ENCODE measurements around the gene PNP. TPM values are rescaled to one million over a fixed set of nuclear protein-coding genes. Genes with fewer than 3 reads are reported as not detected.
A peak's percentile ranks its signal among the peaks of the same experiment; 100 is the strongest.
"Not testable (repeated sequence)": the region's sequence is repeated elsewhere in the genome, so short reads cannot be mapped to it uniquely, and the experiment has no call there.

PNP gene
- 10 to 100 TPM; 17.1 to 34.1 TPM for total RNA-seq
- long read RNA-seq, donor 1, partial matches to known transcripts: 1 of 4 reads
- long read RNA-seq, donor 1, other reads (novel, unspliced or antisense): 1 of 4 reads
- long read RNA-seq, donor 2, transcript PNP-201 (6 exons, 1,509 nt): major isoform, 39 of 44 reads
- long read RNA-seq, donor 2, partial matches to known transcripts: 1 of 44 reads
- long read RNA-seq, donor 2, other reads (novel, unspliced or antisense): 0 of 44 reads

- peak; percentile 95 for DNase-seq (ENCODE audit: low spot score)
- intact Hi-C loops (cut with DNase I): loop anchor here in 1 of 2 donors (10.0 kb wide), 1 partner anchor 145 kb away; no protein-coding TSS in a partner anchor
Measured at GRCh38 chr14:20469242-20469889, at the start of gene PNP. TSS of gene PNP (plus strand) at chr14:20469406. CDS start at chr14:20469525, 119 bp downstream.

DNA sequence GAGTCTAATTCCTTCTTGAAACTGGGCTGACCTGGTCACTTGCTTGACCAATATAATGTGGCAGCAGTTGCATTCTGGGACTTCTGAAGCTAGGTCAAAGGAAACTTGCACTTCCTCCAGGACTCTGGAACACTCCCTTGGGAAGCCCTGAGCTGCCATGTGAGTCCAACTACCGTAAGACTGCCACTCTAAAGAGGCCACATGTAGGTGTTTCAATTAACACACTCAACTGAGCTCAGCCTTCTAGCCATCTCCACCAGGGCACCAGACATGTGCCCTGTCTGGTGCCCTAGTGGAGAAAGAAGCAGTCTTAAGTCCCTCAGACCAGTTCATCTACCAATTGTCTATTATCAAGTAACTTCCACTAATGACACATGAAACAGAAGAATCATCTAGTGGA lies 49.8 kb upstream of the PNP start:
- intact Hi-C loops (cut with DNase I): no loop called here
- no peak for DNase-seq (ENCODE audit: low spot score)

DNA sequence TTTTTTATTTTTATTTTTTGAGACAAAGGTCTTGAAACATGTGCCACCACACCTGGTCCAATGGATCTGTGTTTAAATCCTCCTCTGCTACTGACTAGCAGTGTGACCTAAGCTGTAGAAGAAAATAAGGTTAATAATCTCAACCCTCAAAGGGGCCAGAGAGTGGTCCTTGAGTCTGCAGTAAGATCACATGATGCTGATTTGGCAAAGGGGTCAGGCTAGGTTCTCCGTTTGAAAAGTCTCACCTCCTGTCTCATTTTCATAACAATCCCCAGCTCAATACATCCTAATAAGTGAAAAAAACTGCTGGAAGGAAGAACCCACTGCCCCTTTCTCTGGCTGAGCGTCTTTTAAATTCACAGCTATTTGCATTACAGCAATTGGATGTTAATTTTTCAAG lies 47.9 kb upstream of the PNP start:
- intact Hi-C loops (cut with DNase I): loop anchor here in 1 of 2 donors (1.0 kb wide), 1 partner anchor 20 kb away; no protein-coding TSS in a partner anchor

GRCh38 chr14:20422886-20423285 lies 46.3 kb upstream of the PNP start:
- intact Hi-C loops (cut with DNase I): no loop called here
- DNase-seq (ENCODE audit: low spot score): no peak

More for the DNA sequence above, 47.9 kb upstream of the PNP start:
- no peak for DNase-seq (ENCODE audit: low spot score)

- intact Hi-C loops (cut with DNase I): no loop called here
Measured at GRCh38 chr14:20424851-20425250, 44.4 kb upstream of the PNP start.

GRCh38 chr14:20427231-20428009 lies 41.8 kb upstream of the PNP start:
- DNase-seq (ENCODE audit: low spot score): no peak
- intact Hi-C loops (cut with DNase I): no loop called here

More at GRCh38 chr14:20424851-20425250, 44.4 kb upstream of the PNP start:
- DNase-seq (ENCODE audit: low spot score): no peak

DNA sequence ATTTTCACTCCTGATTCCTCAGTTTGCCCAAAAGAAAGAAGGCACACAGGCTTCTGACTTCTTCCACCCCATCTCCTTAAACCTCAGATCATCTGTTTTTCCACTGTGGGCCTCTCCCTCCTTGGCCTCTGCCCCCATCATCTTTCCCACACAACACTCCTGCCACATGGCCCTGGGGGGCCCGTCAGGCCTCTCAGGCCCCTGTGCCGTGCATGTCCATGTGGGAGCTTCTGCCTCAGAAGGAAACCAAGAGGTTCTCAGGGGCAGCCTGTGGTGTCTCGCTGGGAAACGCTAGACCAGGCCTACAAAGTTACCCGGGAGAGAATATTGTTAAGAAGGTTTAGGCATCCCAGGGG lies 41.2 kb upstream of the PNP start:
- intact Hi-C loops (cut with DNase I): no loop called here
- no peak for DNase-seq (ENCODE audit: low spot score)

- no peak for DNase-seq (ENCODE audit: low spot score)
- intact Hi-C loops (cut with DNase I): no loop called here
Measured at GRCh38 chr14:20428802-20429201, 40.4 kb upstream of the PNP start.

- intact Hi-C loops (cut with DNase I): no loop called here
- no peak for DNase-seq (ENCODE audit: low spot score)
Measured at GRCh38 chr14:20429801-20430669, 39.2 kb upstream of the PNP start.

GRCh38 chr14:20434701-20435581 lies 34.3 kb upstream of the PNP start:
- intact Hi-C loops (cut with DNase I): no loop called here
- DNase-seq (ENCODE audit: low spot score): peak; percentile 91

DNA sequence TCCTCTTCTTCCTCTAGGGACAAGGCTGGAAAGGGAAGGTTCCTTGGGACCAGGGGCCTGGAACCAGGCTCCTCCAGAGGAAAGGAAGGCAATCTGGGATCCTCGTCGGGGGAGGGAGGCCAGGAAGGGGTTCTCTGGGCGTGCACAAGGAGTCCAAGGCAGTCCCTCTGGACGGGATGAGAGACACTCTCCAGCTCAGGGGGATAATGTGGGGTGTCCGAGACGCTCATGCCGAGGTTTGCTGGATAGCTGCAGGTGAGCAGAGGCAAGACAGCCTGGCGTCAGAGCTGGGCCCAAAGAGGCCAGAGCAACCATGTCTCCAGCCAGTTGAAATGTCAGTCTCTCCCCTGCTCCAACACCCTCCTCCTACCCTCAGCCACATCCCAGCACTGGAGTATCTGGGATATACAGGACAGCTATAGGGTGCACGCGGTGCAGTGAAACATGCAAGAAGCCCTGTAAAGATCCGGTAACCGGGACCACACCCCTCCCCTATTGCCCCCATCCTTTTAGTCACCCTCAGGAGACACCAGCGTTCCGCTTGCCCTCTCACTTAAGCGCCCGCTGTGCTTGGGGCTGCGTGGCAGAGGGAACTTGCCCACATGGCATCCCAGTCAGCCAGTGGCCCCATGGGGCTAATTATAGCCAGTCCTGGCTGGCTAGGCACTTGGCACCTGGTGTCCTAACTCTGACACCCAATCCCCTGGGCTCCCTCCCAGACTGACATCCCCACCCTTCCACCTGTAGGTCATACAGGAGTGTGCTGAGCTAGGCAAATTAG lies 33.4 kb upstream of the PNP start, which contains the start of gene KLHL33:
TSS of gene KLHL33 (minus strand) at position 585 of the 781 bp plus-strand sequence. CDS start at position 230, 355 bp downstream.
- intact Hi-C loops (cut with DNase I): no loop called here

GRCh38 chr14:20436363-20436755 lies 32.8 kb upstream of the PNP start:
- intact Hi-C loops (cut with DNase I): no loop called here
- DNase-seq (ENCODE audit: low spot score): no peak

More for the DNA sequence above, 33.4 kb upstream of the PNP start, which contains the start of gene KLHL33:
- no peak for DNase-seq (ENCODE audit: low spot score)

DNA sequence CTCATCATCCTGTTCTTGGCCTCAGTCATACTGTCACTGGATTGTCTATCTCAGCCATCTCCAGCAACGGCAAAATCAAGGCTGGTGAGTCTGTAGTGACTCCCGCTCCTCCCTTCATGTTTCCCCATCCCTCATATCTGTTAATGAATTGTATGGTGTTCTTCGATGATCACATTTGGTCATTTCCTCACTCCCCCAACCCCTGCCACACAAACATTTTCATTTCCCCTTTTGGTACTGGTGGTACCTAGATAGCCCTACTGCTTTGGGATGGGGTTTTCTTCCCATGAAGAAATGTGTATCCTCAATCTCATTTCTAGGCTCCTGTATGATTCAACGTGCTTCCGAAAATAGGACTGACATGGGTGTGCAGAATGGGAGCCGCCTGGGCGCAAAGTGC lies 30.5 kb upstream of the PNP start:
- intact Hi-C loops (cut with DNase I): no loop called here
- no peak for DNase-seq (ENCODE audit: low spot score)

DNA sequence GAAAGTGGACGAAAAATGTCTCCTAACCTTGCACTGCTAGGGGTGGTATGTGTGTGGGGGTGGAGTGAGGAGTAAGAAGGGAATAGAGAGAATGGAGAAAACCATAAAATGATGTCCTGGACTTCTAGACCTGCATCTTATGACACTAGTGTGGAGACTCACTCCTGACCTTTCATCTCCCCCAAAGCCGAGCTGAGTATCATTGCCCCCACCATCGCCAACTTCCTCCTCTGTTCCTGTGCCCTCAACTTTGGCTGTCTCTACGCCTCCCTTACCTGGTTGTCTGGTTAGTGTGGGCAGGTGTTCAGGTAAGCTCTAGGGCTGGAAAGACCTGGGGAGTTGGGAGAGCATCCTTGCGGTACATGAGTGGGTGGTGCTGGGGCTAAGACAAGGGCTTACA lies 28.7 kb upstream of the PNP start:
- intact Hi-C loops (cut with DNase I): no loop called here
- DNase-seq (ENCODE audit: low spot score): no peak

- DNase-seq (ENCODE audit: low spot score): no peak
- intact Hi-C loops (cut with DNase I): no loop called here
Measured at GRCh38 chr14:20440882-20441281, 28.3 kb upstream of the PNP start.

- no peak for DNase-seq (ENCODE audit: low spot score)
- intact Hi-C loops (cut with DNase I): no loop called here
Measured at GRCh38 chr14:20441461-20441860, 27.7 kb upstream of the PNP start.

DNA sequence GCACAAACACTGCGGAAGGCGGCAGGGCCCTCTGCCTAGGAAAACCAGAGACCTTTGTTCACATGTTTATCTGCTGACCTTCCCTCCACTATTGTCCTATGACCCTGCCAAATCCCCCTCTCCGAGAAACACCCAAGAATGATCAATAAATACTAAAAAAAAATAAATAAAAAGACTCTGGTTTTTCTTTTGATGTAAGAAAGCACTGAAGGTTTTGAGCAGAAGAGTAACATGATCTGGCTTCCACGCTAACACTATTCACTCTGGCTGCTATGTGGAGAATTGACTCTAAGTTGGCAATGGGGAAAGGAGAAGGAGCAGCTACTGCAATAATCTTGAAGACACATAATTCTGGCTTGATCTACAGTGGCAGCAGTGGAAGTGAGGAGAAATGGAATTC lies 25.6 kb upstream of the PNP start:
- intact Hi-C loops (cut with DNase I); DNase-seq (ENCODE audit: low spot score): not testable (repeated sequence)

DNA sequence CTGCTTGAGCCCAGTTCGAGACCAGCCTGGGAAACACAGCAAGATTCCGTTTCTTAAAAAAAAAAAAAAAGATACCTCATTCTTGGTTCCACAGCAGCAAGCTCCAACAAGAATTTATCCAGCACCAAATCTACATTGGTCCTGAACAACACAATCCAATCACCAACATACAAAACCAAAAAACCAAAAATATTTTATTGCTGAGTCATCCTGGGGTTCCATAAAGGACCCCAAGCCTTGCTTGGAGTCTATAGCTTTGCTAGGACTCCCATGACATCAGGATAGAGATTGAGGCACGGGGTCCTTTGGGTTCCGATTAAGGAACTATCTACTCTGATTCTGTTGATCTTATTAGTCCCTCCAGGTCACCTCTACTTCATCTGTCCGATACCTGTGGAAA lies 22.3 kb upstream of the PNP start:
- intact Hi-C loops (cut with DNase I): no loop called here

More for the DNA sequence above, 22.3 kb upstream of the PNP start:
- DNase-seq (ENCODE audit: low spot score): no peak

Measured in posterior vena cava (tissue), 2 donors.